ENCODE data around the gene CRYL1. TPM values are rescaled to one million over a fixed set of nuclear protein-coding genes. Genes with fewer than 3 reads are reported as not detected.

The CRYL1 gene
- total RNA-seq, 2 experiments from 2014 or later = 14.9 to 16.5 TPM

- Mint-ChIP-seq H3K36me3 (peaks cover 33% of the 10 kb centered on the region), H3K9me3 (peaks cover 15% of the 10 kb centered on the region), H3K27me3 (no peaks in the 10 kb centered on the region), H3K4me3 (no peak overlapping the region), H3K4me1 (peaks cover 36% of the 10 kb centered on the region), H3K27ac (no peak overlapping the region)
- ATAC-seq (ENCODE audit: low read depth) (no peak), DNase-seq (no peak)
- POLR2A ChIA-PET = no interaction called here
Observed at GRCh38 chr13:20414546-20415305, 110.9 kb downstream of the CRYL1 start.

GRCh38 chr13:20412691-20413355, 112.8 kb downstream of the CRYL1 start:
- H3K4me1 Mint-ChIP-seq = peaks cover 24% of the 10 kb centered on the region
- no peak for DNase-seq
- no peaks in the 10 kb centered on the region for H3K27me3 Mint-ChIP-seq
- peak overlapping the region; percentile 77 for H3K27ac Mint-ChIP-seq
- peaks cover 4% of the 10 kb centered on the region for H3K9me3 Mint-ChIP-seq
- POLR2A ChIA-PET = interaction anchor here (1.5 to 1.6 kb wide), 2 partner anchors 7 to 24 kb away, joined by 4 to 7 read pairs; no protein-coding TSS in a partner anchor
- H3K4me3 Mint-ChIP-seq = peak overlapping the region; percentile 49
- peaks cover 20% of the 10 kb centered on the region for H3K36me3 Mint-ChIP-seq
- ATAC-seq (ENCODE audit: low read depth) = peak; percentile 51

GRCh38 chr13:20411638-20412342, 113.9 kb downstream of the CRYL1 start:
- ATAC-seq (ENCODE audit: low read depth) = peak; percentile 90
- peak overlapping the region; percentile 82 for H3K27ac Mint-ChIP-seq

GRCh38 chr13:20410726-20411125, 114.9 kb downstream of the CRYL1 start:
- POLR2A ChIA-PET = interaction anchor here (1.7 kb wide), 1 partner anchor 65 kb away, joined by 10 read pairs; no protein-coding TSS in a partner anchor
- ATAC-seq (ENCODE audit: low read depth) = no peak
- Mint-ChIP-seq H3K27ac (peak overlapping the region; percentile 75), H3K36me3 (peaks cover 17% of the 10 kb centered on the region), H3K27me3 (peaks cover 4% of the 10 kb centered on the region), H3K9me3 (no peaks in the 10 kb centered on the region), H3K4me1 (peaks cover 27% of the 10 kb centered on the region), H3K4me3 (peak overlapping the region; percentile 51)
- DNase-seq = no peak

More at GRCh38 chr13:20411638-20412342, 113.9 kb downstream of the CRYL1 start:
- H3K4me1 Mint-ChIP-seq = peaks cover 26% of the 10 kb centered on the region
- no peaks in the 10 kb centered on the region for H3K9me3 Mint-ChIP-seq
- peak overlapping the region; percentile 60 for H3K4me3 Mint-ChIP-seq
- DNase-seq = no peak
- H3K27me3 Mint-ChIP-seq = peaks cover 4% of the 10 kb centered on the region
- POLR2A ChIA-PET = interaction anchor here (0.9 to 1.7 kb wide), 5 partner anchors 8 to 64 kb away, joined by 4 to 10 read pairs (median 5); no protein-coding TSS in a partner anchor
- peaks cover 17% of the 10 kb centered on the region for H3K36me3 Mint-ChIP-seq

GRCh38 chr13:20408181-20408580, 117.5 kb downstream of the CRYL1 start:
- Mint-ChIP-seq H3K9me3 (no peaks in the 10 kb centered on the region), H3K27ac (no peak overlapping the region)
- POLR2A ChIA-PET = no interaction called here

GRCh38 chr13:20407759-20408158, 117.9 kb downstream of the CRYL1 start:
- H3K27me3 Mint-ChIP-seq = peaks cover 4% of the 10 kb centered on the region
- peaks cover 10% of the 10 kb centered on the region for H3K36me3 Mint-ChIP-seq
- H3K9me3 Mint-ChIP-seq = no peaks in the 10 kb centered on the region
- H3K27ac Mint-ChIP-seq = no peak overlapping the region
- ATAC-seq (ENCODE audit: low read depth) = no peak
- no peak overlapping the region for H3K4me3 Mint-ChIP-seq
- H3K4me1 Mint-ChIP-seq = peaks cover 25% of the 10 kb centered on the region
- POLR2A ChIA-PET = no interaction called here
- DNase-seq = no peak

More at GRCh38 chr13:20408181-20408580, 117.5 kb downstream of the CRYL1 start:
- ATAC-seq (ENCODE audit: low read depth) (no peak), DNase-seq (no peak)
- H3K36me3 Mint-ChIP-seq = peaks cover 14% of the 10 kb centered on the region
- H3K27me3 Mint-ChIP-seq = peaks cover 4% of the 10 kb centered on the region
- peaks cover 25% of the 10 kb centered on the region for H3K4me1 Mint-ChIP-seq
- no peak overlapping the region for H3K4me3 Mint-ChIP-seq

GRCh38 chr13:20405691-20406090, 120.0 kb downstream of the CRYL1 start:
- DNase-seq = no peak
- Mint-ChIP-seq H3K4me1 (peaks cover 23% of the 10 kb centered on the region), H3K36me3 (peaks cover 8% of the 10 kb centered on the region), H3K27ac (no peak overlapping the region), H3K4me3 (no peak overlapping the region), H3K27me3 (peaks cover 4% of the 10 kb centered on the region), H3K9me3 (no peaks in the 10 kb centered on the region)
- POLR2A ChIA-PET = no interaction called here
- ATAC-seq (ENCODE audit: low read depth) = no peak

GRCh38 chr13:20404488-20405222, 121.0 kb downstream of the CRYL1 start:
- H3K27me3 Mint-ChIP-seq = peaks cover 4% of the 10 kb centered on the region
- POLR2A ChIA-PET = no interaction called here
- H3K36me3 Mint-ChIP-seq = peaks cover 6% of the 10 kb centered on the region
- no peak overlapping the region for H3K27ac Mint-ChIP-seq
- ATAC-seq (ENCODE audit: low read depth) = no peak
- H3K4me3 Mint-ChIP-seq = no peak overlapping the region
- peaks cover 28% of the 10 kb centered on the region for H3K4me1 Mint-ChIP-seq
- no peak for DNase-seq
- no peaks in the 10 kb centered on the region for H3K9me3 Mint-ChIP-seq

- DNase-seq (no peak), ATAC-seq (ENCODE audit: low read depth) (no peak)
- H3K27me3 Mint-ChIP-seq = peaks cover 4% of the 10 kb centered on the region
- no peak overlapping the region for H3K4me3 Mint-ChIP-seq
- POLR2A ChIA-PET = no interaction called here
- peaks cover 6% of the 10 kb centered on the region for H3K36me3 Mint-ChIP-seq
- no peak overlapping the region for H3K27ac Mint-ChIP-seq
- H3K9me3 Mint-ChIP-seq = no peaks in the 10 kb centered on the region
- H3K4me1 Mint-ChIP-seq = peaks cover 28% of the 10 kb centered on the region
Observed at GRCh38 chr13:20403826-20404225, 121.8 kb downstream of the CRYL1 start.

- DNase-seq (no peak), ATAC-seq (ENCODE audit: low read depth) (peak; percentile 14)
- Mint-ChIP-seq H3K27ac (peak overlapping the region; percentile 59), H3K36me3 (peaks cover 3% of the 10 kb centered on the region), H3K9me3 (no peaks in the 10 kb centered on the region), H3K27me3 (peaks cover 4% of the 10 kb centered on the region), H3K4me1 (peaks cover 28% of the 10 kb centered on the region), H3K4me3 (no peak overlapping the region)
- POLR2A ChIA-PET = no interaction called here
Observed at GRCh38 chr13:20402881-20403280, 122.8 kb downstream of the CRYL1 start.

- Mint-ChIP-seq H3K9me3 (no peaks in the 10 kb centered on the region), H3K27ac (peak overlapping the region; percentile 59), H3K4me3 (no peak overlapping the region), H3K4me1 (peaks cover 26% of the 10 kb centered on the region), H3K27me3 (peaks cover under 1% of the 10 kb centered on the region), H3K36me3 (no peaks in the 10 kb centered on the region)
- peak; percentile 49 for DNase-seq
- POLR2A ChIA-PET = no interaction called here
- peak; percentile 80 for ATAC-seq (ENCODE audit: low read depth)
Observed at GRCh38 chr13:20401931-20402856, 123.5 kb downstream of the CRYL1 start.

GRCh38 chr13:20401531-20401930, 124.1 kb downstream of the CRYL1 start:
- POLR2A ChIA-PET = no interaction called here
- H3K36me3 Mint-ChIP-seq = peaks cover 4% of the 10 kb centered on the region
- H3K27me3 Mint-ChIP-seq = peaks cover 3% of the 10 kb centered on the region
- no peak overlapping the region for H3K4me3 Mint-ChIP-seq
- ATAC-seq (ENCODE audit: low read depth) (no peak), DNase-seq (no peak)
- H3K9me3 Mint-ChIP-seq = peaks cover 4% of the 10 kb centered on the region
- peaks cover 28% of the 10 kb centered on the region for H3K4me1 Mint-ChIP-seq
- H3K27ac Mint-ChIP-seq = no peak overlapping the region
